Neural progenitor cell (in vitro differentiated cells): Measurements from ENCODE around the gene ADGRD1.

ENCODE experiments used
- CTCF ChIP-seq: fragments of 200-600 bp; sonication (generic); IDR thresholded peaks from 2 replicates; pipeline ENCODE4 v1.5.1; 2017; ENCODE audit warnings: antibody characterized with exemption, mild to moderate bottlenecking
- EZH2phosphoT487 ChIP-seq: fragments of 200-600 bp; sonication (generic); IDR thresholded peaks from 2 replicates; pipeline ENCODE4 v1.6.1; 2017; ENCODE audit warnings: antibody characterized with exemption

GRCh38 chr12:130944878-130945277 is 8.8 kb upstream of the ADGRD1 start:
- no peak for TF ChIP-seq CTCF
- TF ChIP-seq EZH2phosphoT487: no peak
